Measurements from ENCODE around the gene TM4SF18. TPM values are rescaled to one million over a fixed set of nuclear protein-coding genes. Genes with fewer than 3 reads are reported as not detected.
"Not testable (repeated sequence)": the region's sequence is repeated elsewhere in the genome, so short reads cannot be mapped to it uniquely, and the experiment has no call there.

The TM4SF18 gene
- total and polyA plus RNA-seq, 2 experiments from 2014 or later, result 1.6 to 2.0 TPM

DNA sequence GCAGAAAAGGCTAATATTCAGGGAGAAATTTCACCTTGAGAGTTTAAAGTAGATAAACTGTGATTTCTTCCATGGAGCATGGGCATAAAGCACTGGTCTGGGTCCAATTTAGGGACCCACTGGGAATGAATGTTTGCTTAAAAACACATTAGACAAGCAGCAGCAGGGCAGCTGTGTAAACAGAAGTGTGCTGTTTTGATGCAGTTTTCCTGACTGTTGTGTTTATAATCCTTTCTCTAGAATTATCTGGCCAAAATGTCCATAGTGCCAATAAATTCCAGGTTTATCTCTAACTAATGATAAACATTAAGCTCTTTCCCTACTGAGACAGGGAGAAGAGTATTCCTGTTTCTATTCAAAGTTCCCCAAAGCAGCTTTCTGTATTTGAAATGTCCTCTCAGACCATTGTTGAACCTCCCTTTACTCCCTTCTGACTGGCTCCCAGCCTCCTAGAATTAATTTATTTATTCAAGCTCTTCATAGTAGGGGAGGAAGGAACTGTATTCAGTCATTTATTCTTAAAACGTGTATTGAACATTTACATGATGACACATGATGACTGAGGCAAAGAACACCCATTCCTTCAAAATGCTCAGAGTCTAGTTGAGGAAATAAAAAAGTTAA, 7.0 kb upstream of the TM4SF18 start:
- Histone ChIP-seq H3K79me2 (replicated peaks; ENCODE audit: insufficient read depth) (no peaks in the 10 kb centered on the region), H3K27ac (ENCODE audit: low read depth) (no peak overlapping the region), H3K4me2 (no peak overlapping the region), H3K4me3 (no peak overlapping the region), H3F3A (replicated peaks; ENCODE audit: low read depth) (no peaks in the 10 kb centered on the region), H3K27me3 (ENCODE audit: insufficient read depth) (no peaks in the 10 kb centered on the region), H4K20me1 (replicated peaks; ENCODE audit: insufficient read depth) (no peaks in the 10 kb centered on the region), H3K36me3 (ENCODE audit: insufficient read depth) (no peaks in the 10 kb centered on the region), H2AFZ (no peak overlapping the region), H3K4me1 (ENCODE audit: insufficient read depth) (peaks cover 8% of the 10 kb centered on the region; the same call in 1 of the 2 replicates), H3K9me2 (ENCODE audit: insufficient read depth) (no peaks in the 10 kb centered on the region)
- H3K9me3 Mint-ChIP-seq, result no peaks in the 10 kb centered on the region
- TF ChIP-seq JUNB (IDR thresholded peaks at IDR 0.05; ENCODE audit: unreplicated experiment) (no peak), EZH2 (IDR thresholded peaks at IDR 0.05; ENCODE audit: low read depth, unreplicated experiment) (no peak), ZNF114 (CRISPR knock-in tag; IDR thresholded peaks at IDR 0.05) (no peak), CREB1 (CRISPR knock-in tag; IDR thresholded peaks at IDR 0.05; ENCODE audit: low read depth) (no peak)
- no peak overlapping the region for H3K4me3 Mint-ChIP-seq
- H3K27ac Mint-ChIP-seq, result no peak overlapping the region
- no peaks in the 10 kb centered on the region for H3K36me3 Mint-ChIP-seq (ENCODE audit: low read depth)
- DNase-seq (ENCODE audit: low spot score) (no peak), ATAC-seq (no peak)
- peaks cover 16% of the 10 kb centered on the region for H3K4me1 Mint-ChIP-seq
- peaks cover 3% of the 10 kb centered on the region for H3K27me3 Mint-ChIP-seq (ENCODE audit: insufficient read depth, low read depth, poor library complexity)

GRCh38 chr3:149339931-149340309, 6.5 kb upstream of the TM4SF18 start:
- Histone ChIP-seq H3F3A (replicated peaks; ENCODE audit: low read depth) (no peaks in the 10 kb centered on the region), H4K20me1 (replicated peaks; ENCODE audit: insufficient read depth) (no peaks in the 10 kb centered on the region), H3K27ac (ENCODE audit: low read depth) (no peak overlapping the region), H2AFZ (no peak overlapping the region), H3K4me3 (no peak overlapping the region), H3K4me2 (no peak overlapping the region), H3K27me3 (ENCODE audit: insufficient read depth) (no peaks in the 10 kb centered on the region), H3K4me1 (ENCODE audit: insufficient read depth) (peaks cover 8% of the 10 kb centered on the region; the same call in 1 of the 2 replicates), H3K9me2 (ENCODE audit: insufficient read depth) (no peaks in the 10 kb centered on the region), H3K79me2 (replicated peaks; ENCODE audit: insufficient read depth) (no peaks in the 10 kb centered on the region), H3K36me3 (ENCODE audit: insufficient read depth) (no peaks in the 10 kb centered on the region)
- peaks cover 16% of the 10 kb centered on the region for H3K4me1 Mint-ChIP-seq
- no peaks in the 10 kb centered on the region for H3K36me3 Mint-ChIP-seq (ENCODE audit: low read depth)
- no peak overlapping the region for H3K27ac Mint-ChIP-seq
- ATAC-seq, result peak; percentile 78
- peaks cover 3% of the 10 kb centered on the region for H3K27me3 Mint-ChIP-seq (ENCODE audit: insufficient read depth, low read depth, poor library complexity)
- H3K4me3 Mint-ChIP-seq, result no peak overlapping the region
- H3K9me3 Mint-ChIP-seq, result no peaks in the 10 kb centered on the region
- DNase-seq (ENCODE audit: low spot score), result peak; percentile 66
- TF ChIP-seq ZNF331 (CRISPR knock-in tag; IDR thresholded peaks at IDR 0.05; ENCODE audit: low read depth), result no peak
- TF ChIP-seq, protein P1, sequence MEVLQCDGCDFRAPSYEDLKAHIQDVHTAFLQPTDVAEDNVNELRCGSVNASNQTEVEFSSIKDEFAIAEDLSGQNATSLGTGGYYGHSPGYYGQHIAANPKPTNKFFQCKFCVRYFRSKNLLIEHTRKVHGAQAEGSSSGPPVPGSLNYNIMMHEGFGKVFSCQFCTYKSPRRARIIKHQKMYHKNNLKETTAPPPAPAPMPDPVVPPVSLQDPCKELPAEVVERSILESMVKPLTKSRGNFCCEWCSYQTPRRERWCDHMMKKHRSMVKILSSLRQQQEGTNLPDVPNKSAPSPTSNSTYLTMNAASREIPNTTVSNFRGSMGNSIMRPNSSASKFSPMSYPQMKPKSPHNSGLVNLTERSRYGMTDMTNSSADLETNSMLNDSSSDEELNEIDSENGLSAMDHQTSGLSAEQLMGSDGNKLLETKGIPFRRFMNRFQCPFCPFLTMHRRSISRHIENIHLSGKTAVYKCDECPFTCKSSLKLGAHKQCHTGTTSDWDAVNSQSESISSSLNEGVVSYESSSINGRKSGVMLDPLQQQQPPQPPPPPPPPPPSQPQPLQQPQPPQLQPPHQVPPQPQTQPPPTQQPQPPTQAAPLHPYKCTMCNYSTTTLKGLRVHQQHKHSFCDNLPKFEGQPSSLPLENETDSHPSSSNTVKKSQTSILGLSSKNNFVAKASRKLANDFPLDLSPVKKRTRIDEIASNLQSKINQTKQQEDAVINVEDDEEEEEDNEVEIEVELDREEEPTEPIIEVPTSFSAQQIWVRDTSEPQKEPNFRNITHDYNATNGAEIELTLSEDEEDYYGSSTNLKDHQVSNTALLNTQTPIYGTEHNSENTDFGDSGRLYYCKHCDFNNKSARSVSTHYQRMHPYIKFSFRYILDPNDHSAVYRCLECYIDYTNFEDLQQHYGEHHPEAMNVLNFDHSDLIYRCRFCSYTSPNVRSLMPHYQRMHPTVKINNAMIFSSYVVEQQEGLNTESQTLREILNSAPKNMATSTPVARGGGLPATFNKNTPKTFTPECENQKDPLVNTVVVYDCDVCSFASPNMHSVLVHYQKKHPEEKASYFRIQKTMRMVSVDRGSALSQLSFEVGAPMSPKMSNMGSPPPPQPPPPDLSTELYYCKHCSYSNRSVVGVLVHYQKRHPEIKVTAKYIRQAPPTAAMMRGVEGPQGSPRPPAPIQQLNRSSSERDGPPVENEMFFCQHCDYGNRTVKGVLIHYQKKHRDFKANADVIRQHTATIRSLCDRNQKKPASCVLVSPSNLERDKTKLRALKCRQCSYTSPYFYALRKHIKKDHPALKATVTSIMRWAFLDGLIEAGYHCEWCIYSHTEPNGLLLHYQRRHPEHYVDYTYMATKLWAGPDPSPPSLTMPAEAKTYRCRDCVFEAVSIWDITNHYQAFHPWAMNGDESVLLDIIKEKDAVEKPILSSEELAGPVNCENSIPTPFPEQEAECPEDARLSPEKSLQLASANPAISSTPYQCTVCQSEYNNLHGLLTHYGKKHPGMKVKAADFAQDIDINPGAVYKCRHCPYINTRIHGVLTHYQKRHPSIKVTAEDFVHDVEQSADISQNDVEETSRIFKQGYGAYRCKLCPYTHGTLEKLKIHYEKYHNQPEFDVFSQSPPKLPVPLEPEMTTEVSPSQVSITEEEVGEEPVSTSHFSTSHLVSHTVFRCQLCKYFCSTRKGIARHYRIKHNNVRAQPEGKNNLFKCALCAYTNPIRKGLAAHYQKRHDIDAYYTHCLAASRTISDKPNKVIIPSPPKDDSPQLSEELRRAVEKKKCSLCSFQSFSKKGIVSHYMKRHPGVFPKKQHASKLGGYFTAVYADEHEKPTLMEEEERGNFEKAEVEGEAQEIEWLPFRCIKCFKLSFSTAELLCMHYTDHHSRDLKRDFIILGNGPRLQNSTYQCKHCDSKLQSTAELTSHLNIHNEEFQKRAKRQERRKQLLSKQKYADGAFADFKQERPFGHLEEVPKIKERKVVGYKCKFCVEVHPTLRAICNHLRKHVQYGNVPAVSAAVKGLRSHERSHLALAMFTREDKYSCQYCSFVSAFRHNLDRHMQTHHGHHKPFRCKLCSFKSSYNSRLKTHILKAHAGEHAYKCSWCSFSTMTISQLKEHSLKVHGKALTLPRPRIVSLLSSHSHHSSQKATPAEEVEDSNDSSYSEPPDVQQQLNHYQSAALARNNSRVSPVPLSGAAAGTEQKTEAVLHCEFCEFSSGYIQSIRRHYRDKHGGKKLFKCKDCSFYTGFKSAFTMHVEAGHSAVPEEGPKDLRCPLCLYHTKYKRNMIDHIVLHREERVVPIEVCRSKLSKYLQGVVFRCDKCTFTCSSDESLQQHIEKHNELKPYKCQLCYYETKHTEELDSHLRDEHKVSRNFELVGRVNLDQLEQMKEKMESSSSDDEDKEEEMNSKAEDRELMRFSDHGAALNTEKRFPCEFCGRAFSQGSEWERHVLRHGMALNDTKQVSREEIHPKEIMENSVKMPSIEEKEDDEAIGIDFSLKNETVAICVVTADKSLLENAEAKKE (CRISPR knock-in tag; IDR thresholded peaks at IDR 0.05), result peak; percentile 31; the same call in 1 of the 2 replicates
- TF ChIP-seq, protein P2, sequence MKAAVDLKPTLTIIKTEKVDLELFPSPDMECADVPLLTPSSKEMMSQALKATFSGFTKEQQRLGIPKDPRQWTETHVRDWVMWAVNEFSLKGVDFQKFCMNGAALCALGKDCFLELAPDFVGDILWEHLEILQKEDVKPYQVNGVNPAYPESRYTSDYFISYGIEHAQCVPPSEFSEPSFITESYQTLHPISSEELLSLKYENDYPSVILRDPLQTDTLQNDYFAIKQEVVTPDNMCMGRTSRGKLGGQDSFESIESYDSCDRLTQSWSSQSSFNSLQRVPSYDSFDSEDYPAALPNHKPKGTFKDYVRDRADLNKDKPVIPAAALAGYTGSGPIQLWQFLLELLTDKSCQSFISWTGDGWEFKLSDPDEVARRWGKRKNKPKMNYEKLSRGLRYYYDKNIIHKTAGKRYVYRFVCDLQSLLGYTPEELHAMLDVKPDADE (IDR thresholded peaks at IDR 0.05), result no peak

- not testable (repeated sequence) for H2AFZ ChIP-seq; DNase-seq (ENCODE audit: low spot score); H4K20me1 ChIP-seq (replicated peaks; ENCODE audit: insufficient read depth); ATAC-seq; H3K27ac ChIP-seq (ENCODE audit: low read depth); H3K36me3 Mint-ChIP-seq (ENCODE audit: low read depth); H3K36me3 ChIP-seq (ENCODE audit: insufficient read depth); H3K4me3 Mint-ChIP-seq; H3K4me3 ChIP-seq; H3K79me2 ChIP-seq (replicated peaks; ENCODE audit: insufficient read depth); H3K27ac Mint-ChIP-seq; H3K27me3 Mint-ChIP-seq (ENCODE audit: insufficient read depth, low read depth, poor library complexity); H3K4me2 ChIP-seq; H3K9me2 ChIP-seq (ENCODE audit: insufficient read depth); H3K9me3 Mint-ChIP-seq; H3F3A ChIP-seq (replicated peaks; ENCODE audit: low read depth); H3K27me3 ChIP-seq (ENCODE audit: insufficient read depth)
- peaks cover 18% of the 10 kb centered on the region for H3K4me1 ChIP-seq (ENCODE audit: insufficient read depth)
- H3K4me1 Mint-ChIP-seq, result peaks cover 25% of the 10 kb centered on the region
These were observed 4.0 kb upstream of the TM4SF18 start for GRCh38 chr3:149337486-149337885.
